ENCODE measurements around the gene GFRA4.

DNA sequence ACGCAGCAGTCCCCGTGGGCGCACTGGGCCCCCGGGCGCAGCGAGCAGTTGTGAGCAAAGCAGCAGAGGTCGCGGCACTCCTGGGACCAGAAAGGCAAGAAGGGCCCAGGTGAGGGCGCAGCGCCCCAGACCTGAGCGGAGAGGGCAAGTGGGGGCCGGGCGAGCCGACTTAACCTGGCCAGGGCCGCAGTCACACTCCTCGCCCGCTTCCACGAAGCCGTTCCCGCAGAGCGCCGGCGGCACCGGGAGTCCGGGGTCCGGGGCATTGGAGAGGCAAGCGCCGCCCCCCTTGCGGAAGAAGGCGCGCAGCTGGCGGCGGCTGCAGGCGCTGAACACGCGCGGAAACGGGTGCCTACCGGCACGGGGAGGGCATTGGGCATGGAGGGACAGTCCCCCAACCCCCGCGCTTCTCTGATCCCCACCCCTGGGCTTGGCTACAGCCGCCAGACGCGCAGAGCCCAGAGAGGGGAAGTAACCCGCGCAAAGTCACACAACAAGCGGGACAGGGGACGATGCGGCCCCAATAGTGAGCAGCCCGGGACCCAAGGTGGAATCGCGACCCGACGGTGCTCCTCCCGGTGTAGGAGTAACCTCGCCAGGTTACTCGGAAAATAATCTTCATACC lies 9.5 kb upstream of the GFRA4 start:
- TF ChIP-seq EP300 (IDR thresholded peaks at IDR 0.05) (no peak), POLR2A (IDR thresholded peaks at IDR 0.05) (no peak)
- TF ChIP-seq, protein P1, sequence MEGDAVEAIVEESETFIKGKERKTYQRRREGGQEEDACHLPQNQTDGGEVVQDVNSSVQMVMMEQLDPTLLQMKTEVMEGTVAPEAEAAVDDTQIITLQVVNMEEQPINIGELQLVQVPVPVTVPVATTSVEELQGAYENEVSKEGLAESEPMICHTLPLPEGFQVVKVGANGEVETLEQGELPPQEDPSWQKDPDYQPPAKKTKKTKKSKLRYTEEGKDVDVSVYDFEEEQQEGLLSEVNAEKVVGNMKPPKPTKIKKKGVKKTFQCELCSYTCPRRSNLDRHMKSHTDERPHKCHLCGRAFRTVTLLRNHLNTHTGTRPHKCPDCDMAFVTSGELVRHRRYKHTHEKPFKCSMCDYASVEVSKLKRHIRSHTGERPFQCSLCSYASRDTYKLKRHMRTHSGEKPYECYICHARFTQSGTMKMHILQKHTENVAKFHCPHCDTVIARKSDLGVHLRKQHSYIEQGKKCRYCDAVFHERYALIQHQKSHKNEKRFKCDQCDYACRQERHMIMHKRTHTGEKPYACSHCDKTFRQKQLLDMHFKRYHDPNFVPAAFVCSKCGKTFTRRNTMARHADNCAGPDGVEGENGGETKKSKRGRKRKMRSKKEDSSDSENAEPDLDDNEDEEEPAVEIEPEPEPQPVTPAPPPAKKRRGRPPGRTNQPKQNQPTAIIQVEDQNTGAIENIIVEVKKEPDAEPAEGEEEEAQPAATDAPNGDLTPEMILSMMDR (IDR thresholded peaks at IDR 0.05), result no peak

All from upper lobe of left lung (tissue), 4 donors.